ENCODE data around the gene ILK.

ILK gene

DNA sequence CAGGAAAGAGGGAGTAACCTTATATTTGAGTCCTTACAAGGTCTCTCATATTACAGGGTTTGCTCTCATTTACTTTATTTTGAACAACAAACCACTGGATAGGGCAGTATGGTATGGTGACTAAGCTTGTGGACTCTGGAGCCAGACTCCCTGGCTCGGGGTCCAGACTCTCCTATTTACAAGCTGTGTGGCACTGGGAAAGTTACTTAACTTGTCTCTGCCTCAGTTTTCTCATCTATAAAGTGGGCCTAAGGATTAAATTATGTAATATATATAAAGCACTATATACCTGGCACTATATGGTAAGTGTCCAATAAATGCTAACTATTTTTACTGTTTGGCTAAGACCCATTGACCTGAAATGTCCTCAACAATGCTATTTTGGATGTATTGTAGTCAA is 53.8 kb downstream of the ILK start:
- H3K27me3 ChIP-seq (ENCODE audit: insufficient read depth, low read length) = peaks cover 27% of the 10 kb centered on the region

DNA sequence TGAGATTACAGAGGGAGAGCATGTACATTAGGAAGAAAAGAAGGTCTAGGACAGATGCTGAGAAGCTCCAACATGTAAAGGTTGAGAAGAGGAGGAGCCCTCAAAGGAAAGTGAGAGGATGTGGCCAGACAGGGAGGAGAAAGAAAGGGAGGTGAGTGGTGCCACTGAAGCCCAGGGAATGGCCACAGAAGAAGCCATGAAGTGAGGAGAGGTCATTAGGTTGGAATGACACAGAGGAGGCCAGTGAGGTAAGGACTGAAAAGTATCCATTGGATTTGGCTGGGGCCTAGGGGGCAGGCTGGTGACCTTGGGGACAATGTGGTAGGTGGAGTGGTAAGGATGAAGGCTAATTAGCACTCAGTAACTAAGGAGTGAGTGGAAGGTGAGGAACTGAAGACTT is 55.1 kb downstream of the ILK start:
- no peak overlapping the region for H3K27ac ChIP-seq (ENCODE audit: low read depth, low read length, poor library complexity, severe bottlenecking)
- H3K4me3 ChIP-seq (ENCODE audit: low read depth, low read length, poor library complexity, severe bottlenecking) = no peak overlapping the region
- H3F3A ChIP-seq (ENCODE audit: insufficient read depth, low read length) = no peaks in the 10 kb centered on the region
- no peaks in the 10 kb centered on the region for H3K9me3 ChIP-seq (ENCODE audit: low read length)
- H2AFZ ChIP-seq (ENCODE audit: low read length) = no peak overlapping the region
- H3K36me3 ChIP-seq (ENCODE audit: insufficient read depth, low read length) = no peaks in the 10 kb centered on the region
- H4K20me1 ChIP-seq (ENCODE audit: insufficient read depth, low read length) = no peaks in the 10 kb centered on the region
- no peak for TF ChIP-seq EZH2 (IDR thresholded peaks at IDR 0.05; ENCODE audit: borderline replicate concordance, low read length)
- TF ChIP-seq, protein P1, sequence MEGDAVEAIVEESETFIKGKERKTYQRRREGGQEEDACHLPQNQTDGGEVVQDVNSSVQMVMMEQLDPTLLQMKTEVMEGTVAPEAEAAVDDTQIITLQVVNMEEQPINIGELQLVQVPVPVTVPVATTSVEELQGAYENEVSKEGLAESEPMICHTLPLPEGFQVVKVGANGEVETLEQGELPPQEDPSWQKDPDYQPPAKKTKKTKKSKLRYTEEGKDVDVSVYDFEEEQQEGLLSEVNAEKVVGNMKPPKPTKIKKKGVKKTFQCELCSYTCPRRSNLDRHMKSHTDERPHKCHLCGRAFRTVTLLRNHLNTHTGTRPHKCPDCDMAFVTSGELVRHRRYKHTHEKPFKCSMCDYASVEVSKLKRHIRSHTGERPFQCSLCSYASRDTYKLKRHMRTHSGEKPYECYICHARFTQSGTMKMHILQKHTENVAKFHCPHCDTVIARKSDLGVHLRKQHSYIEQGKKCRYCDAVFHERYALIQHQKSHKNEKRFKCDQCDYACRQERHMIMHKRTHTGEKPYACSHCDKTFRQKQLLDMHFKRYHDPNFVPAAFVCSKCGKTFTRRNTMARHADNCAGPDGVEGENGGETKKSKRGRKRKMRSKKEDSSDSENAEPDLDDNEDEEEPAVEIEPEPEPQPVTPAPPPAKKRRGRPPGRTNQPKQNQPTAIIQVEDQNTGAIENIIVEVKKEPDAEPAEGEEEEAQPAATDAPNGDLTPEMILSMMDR (IDR thresholded peaks at IDR 0.05; ENCODE audit: low read length) = no peak
- no peak overlapping the region for H3K9ac ChIP-seq (ENCODE audit: low read length)
- H3K79me2 ChIP-seq (ENCODE audit: insufficient read depth, low read length) = no peaks in the 10 kb centered on the region
- H3K4me2 ChIP-seq (ENCODE audit: low read length) = no peak overlapping the region
- H3K4me1 ChIP-seq (ENCODE audit: insufficient read depth, low read length, severe bottlenecking) = no peaks in the 10 kb centered on the region
- peaks cover 27% of the 10 kb centered on the region for H3K27me3 ChIP-seq (ENCODE audit: insufficient read depth, low read length)
- H3K9me2 ChIP-seq (ENCODE audit: low read depth, low read length) = no peaks in the 10 kb centered on the region

More for the DNA sequence above, 53.8 kb downstream of the ILK start:
- no peak for TF ChIP-seq EZH2 (IDR thresholded peaks at IDR 0.05; ENCODE audit: borderline replicate concordance, low read length)
- TF ChIP-seq, protein P1 (IDR thresholded peaks at IDR 0.05; ENCODE audit: low read length) = no peak
- Histone ChIP-seq H3K4me3 (ENCODE audit: low read depth, low read length, poor library complexity, severe bottlenecking) (no peak overlapping the region), H2AFZ (ENCODE audit: low read length) (no peak overlapping the region), H4K20me1 (ENCODE audit: insufficient read depth, low read length) (no peaks in the 10 kb centered on the region), H3K9me3 (ENCODE audit: low read length) (no peaks in the 10 kb centered on the region), H3F3A (ENCODE audit: insufficient read depth, low read length) (no peaks in the 10 kb centered on the region), H3K4me2 (ENCODE audit: low read length) (no peak overlapping the region), H3K36me3 (ENCODE audit: insufficient read depth, low read length) (no peaks in the 10 kb centered on the region), H3K4me1 (ENCODE audit: insufficient read depth, low read length, severe bottlenecking) (no peaks in the 10 kb centered on the region), H3K9ac (ENCODE audit: low read length) (no peak overlapping the region), H3K79me2 (ENCODE audit: insufficient read depth, low read length) (no peaks in the 10 kb centered on the region), H3K27ac (ENCODE audit: low read depth, low read length, poor library complexity, severe bottlenecking) (no peak overlapping the region), H3K9me2 (ENCODE audit: low read depth, low read length) (no peaks in the 10 kb centered on the region)
